HepG2 (cell line): ENCODE measurements around the gene RAB3IP.

Experiments used
- CBX1 ChIP-seq: IDR thresholded peaks from one replicate; pipeline ENCODE4 v1.6.1; 2016; ENCODE audit warnings: antibody characterized with exemption, low read depth
- CREB3 ChIP-seq: sonication (generic); formaldehyde crosslinking; IDR thresholded peaks from 2 replicates; pipeline ENCODE4 v1.5.0; 2020; ENCODE audit warnings: missing genetic modification reagents
- FOSL1 ChIP-seq: sonication (generic); formaldehyde crosslinking; IDR thresholded peaks from 2 replicates; pipeline ENCODE4 v1.9.0; 2021; ENCODE audit warnings: missing genetic modification reagents, borderline replicate concordance
- POLR2G ChIP-seq: fragments of 200-400 bp; formaldehyde crosslinking; IDR thresholded peaks from 2 replicates; pipeline ENCODE4 v1.6.1; 2018; ENCODE audit warnings: mild to moderate bottlenecking, low read depth, low read length, moderate library complexity
- ZBTB7A ChIP-seq: sonication (generic); formaldehyde crosslinking; IDR thresholded peaks from 2 replicates; pipeline ENCODE4 v1.8.0; 2022; ENCODE audit warnings: mild to moderate bottlenecking, missing genetic modification reagents
- ZNF160 ChIP-seq: sonication (generic); formaldehyde crosslinking; IDR thresholded peaks from 2 replicates; pipeline ENCODE4 v1.8.0; 2022; ENCODE audit warnings: mild to moderate bottlenecking, inconsistent platforms, missing genetic modification reagents
- ZNF335 ChIP-seq: sonication (generic); formaldehyde crosslinking; IDR thresholded peaks from 2 replicates; pipeline ENCODE4 v1.4.0; 2020; ENCODE audit warnings: missing genetic modification reagents
- TF ChIP-seq, protein P1 (sequence below): sonication (generic); formaldehyde crosslinking; IDR thresholded peaks from 2 replicates; pipeline ENCODE4 v1.5.0; 2020; ENCODE audit warnings: mild to moderate bottlenecking, missing genetic modification reagents, moderate library complexity

DNA sequence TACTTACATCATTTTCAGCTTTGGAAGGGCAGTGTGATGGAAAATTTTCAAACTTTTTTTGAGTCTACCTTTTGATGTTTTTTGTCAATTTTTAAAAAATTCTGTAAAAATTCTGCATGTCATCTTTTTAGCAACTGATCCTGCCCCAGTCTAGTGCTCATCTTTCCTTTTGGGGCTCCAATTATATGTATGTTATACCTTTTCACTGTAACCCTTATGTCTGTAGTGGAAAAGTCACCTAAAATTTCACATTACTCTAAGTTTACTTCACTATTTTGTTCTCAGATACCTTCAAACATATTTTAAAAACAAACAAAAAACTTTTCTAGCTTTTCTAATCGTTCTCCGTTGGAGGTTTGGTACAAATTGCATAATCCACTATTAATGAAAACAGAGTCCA is 53.9 kb downstream of the RAB3IP start:
- TF ChIP-seq, protein P1, sequence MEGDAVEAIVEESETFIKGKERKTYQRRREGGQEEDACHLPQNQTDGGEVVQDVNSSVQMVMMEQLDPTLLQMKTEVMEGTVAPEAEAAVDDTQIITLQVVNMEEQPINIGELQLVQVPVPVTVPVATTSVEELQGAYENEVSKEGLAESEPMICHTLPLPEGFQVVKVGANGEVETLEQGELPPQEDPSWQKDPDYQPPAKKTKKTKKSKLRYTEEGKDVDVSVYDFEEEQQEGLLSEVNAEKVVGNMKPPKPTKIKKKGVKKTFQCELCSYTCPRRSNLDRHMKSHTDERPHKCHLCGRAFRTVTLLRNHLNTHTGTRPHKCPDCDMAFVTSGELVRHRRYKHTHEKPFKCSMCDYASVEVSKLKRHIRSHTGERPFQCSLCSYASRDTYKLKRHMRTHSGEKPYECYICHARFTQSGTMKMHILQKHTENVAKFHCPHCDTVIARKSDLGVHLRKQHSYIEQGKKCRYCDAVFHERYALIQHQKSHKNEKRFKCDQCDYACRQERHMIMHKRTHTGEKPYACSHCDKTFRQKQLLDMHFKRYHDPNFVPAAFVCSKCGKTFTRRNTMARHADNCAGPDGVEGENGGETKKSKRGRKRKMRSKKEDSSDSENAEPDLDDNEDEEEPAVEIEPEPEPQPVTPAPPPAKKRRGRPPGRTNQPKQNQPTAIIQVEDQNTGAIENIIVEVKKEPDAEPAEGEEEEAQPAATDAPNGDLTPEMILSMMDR (CRISPR knock-in tag): no peak
- TF ChIP-seq FOSL1 (CRISPR knock-in tag) (no peak), CREB3 (CRISPR knock-in tag) (no peak), ZBTB7A (CRISPR knock-in tag) (no peak), ZNF160 (no peak), CBX1 (no peak), ZNF335 (CRISPR knock-in tag) (no peak), POLR2G (no peak)
